ENCODE measurements around the gene DHRSX.
"Not testable (repeated sequence)": the region's sequence is repeated elsewhere in the genome, so short reads cannot be mapped to it uniquely, and the experiment has no call there.

DHRSX gene

GRCh38 chrX:2492531-2493218 is 8.1 kb downstream of the DHRSX start:
- no peaks in the 10 kb centered on the region for H3K27me3 Mint-ChIP-seq

GRCh38 chrX:2490634-2491033 is 10.1 kb downstream of the DHRSX start:
- Mint-ChIP-seq H3K4me1 (ENCODE audit: low read depth) (no peaks in the 10 kb centered on the region), H3K27ac (no peak overlapping the region), H3K9me3 (ENCODE audit: low read depth) (no peaks in the 10 kb centered on the region), H3K36me3 (peaks cover 5% of the 10 kb centered on the region), H3K4me3 (no peak overlapping the region), H3K27me3 (no peaks in the 10 kb centered on the region)

More at GRCh38 chrX:2492531-2493218, 8.1 kb downstream of the DHRSX start:
- no peak overlapping the region for H3K4me3 Mint-ChIP-seq
- H3K4me1 Mint-ChIP-seq (ENCODE audit: low read depth) = peaks cover 7% of the 10 kb centered on the region
- peaks cover 2% of the 10 kb centered on the region for H3K36me3 Mint-ChIP-seq
- no peak overlapping the region for H3K27ac Mint-ChIP-seq
- no peaks in the 10 kb centered on the region for H3K9me3 Mint-ChIP-seq (ENCODE audit: low read depth)

DNA sequence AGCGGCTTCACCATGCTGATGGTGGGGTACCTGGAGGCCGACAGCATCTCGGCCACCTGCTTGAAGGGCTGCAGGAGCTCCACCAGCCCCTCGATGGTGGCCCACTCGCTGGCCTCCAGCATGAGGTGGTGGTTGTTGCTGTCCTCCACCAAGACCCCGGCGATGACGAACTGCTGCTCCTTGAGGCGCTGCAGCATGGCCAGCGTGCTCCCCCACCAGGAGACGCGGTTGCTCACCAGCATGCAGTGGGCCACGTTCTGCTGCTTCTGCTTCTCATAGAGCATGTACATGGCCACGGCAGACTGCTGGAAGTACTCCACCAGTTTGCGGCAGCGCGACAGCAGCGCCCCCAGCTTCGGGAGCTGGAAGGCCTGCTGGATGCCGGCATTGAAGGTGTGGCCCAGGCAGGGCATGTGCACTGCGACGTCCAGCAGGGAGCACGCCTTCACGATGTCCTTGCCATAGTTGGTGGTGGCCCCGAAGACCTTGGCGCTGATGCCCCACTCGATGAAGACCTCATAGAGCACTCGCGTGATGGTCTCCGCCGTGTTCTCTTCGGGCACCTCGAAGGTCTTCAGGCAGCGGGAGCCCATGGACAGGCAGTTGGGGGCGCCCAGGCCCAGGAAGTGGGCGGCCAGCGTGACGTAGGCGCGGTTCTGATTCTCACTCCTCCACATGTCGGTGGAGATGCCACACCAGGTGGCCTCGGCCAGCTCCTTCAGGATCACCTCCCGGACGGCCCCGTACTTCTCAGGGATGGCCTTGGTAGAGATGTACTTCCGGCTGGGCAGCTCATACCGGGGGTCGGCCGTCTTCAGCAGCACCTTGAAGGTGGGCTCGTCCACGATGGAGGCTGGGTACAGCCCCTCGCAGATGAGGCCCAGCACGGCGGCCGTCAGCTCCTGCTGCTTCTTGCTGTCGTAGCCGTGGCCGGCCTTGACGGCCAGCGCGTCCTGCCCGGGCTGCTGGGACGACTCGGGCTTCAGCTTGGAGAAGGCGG is 11.0 kb downstream of the DHRSX start:
- Mint-ChIP-seq H3K4me1 (ENCODE audit: low read depth) (no peaks in the 10 kb centered on the region), H3K27ac (no peak overlapping the region), H3K4me3 (no peak overlapping the region), H3K9me3 (ENCODE audit: low read depth) (no peaks in the 10 kb centered on the region), H3K27me3 (no peaks in the 10 kb centered on the region), H3K36me3 (peaks cover 5% of the 10 kb centered on the region)

- Mint-ChIP-seq H3K4me1 (ENCODE audit: low read depth) (no peaks in the 10 kb centered on the region), H3K27me3 (no peaks in the 10 kb centered on the region), H3K27ac (no peak overlapping the region), H3K4me3 (no peak overlapping the region), H3K9me3 (ENCODE audit: low read depth) (no peaks in the 10 kb centered on the region), H3K36me3 (peaks cover 5% of the 10 kb centered on the region)
These were observed 12.0 kb downstream of the DHRSX start for GRCh38 chrX:2488621-2489285.

GRCh38 chrX:2487366-2487765 is 13.4 kb downstream of the DHRSX start:
- no peaks in the 10 kb centered on the region for H3K4me1 Mint-ChIP-seq (ENCODE audit: low read depth)
- H3K4me3 Mint-ChIP-seq = no peak overlapping the region
- H3K36me3 Mint-ChIP-seq = peaks cover 5% of the 10 kb centered on the region
- H3K9me3 Mint-ChIP-seq (ENCODE audit: low read depth) = no peaks in the 10 kb centered on the region
- no peaks in the 10 kb centered on the region for H3K27me3 Mint-ChIP-seq
- H3K27ac Mint-ChIP-seq = no peak overlapping the region

DNA sequence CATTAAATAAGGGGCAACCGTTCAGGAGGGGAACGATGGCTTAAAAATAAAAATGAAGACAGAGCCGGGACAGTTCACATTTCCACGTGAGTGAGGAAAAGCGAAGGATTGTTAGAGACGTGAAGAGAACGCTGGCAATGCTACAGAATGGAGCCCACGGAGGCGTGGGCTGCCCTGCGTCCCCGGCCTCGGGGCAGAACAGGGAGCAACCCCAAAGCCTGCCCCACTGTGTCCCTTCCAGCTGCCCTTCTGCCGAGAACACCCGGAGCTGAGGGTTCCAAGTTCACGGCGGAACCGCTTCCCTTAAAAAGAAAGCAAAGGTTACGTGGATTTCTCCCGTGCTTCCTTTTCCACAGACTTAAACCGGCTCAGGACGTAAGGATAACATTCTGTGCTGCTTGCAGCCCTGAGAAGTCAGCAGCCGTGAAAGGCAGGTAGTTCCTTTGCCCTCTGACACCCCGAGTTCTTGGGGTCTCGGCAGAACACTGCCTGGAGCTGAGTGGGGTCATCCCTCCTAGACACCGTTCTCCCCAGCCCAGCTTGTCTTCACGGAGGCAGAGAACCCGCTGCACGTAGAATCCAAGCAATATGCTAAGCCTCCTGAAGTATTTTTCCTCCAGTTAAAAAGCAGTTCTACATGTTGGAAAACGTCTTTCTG is 14.2 kb downstream of the DHRSX start:
- Mint-ChIP-seq H3K27me3 (no peaks in the 10 kb centered on the region), H3K4me1 (ENCODE audit: low read depth) (no peaks in the 10 kb centered on the region), H3K9me3 (ENCODE audit: low read depth) (no peaks in the 10 kb centered on the region), H3K36me3 (peaks cover 5% of the 10 kb centered on the region), H3K27ac (no peak overlapping the region), H3K4me3 (no peak overlapping the region)

DNA sequence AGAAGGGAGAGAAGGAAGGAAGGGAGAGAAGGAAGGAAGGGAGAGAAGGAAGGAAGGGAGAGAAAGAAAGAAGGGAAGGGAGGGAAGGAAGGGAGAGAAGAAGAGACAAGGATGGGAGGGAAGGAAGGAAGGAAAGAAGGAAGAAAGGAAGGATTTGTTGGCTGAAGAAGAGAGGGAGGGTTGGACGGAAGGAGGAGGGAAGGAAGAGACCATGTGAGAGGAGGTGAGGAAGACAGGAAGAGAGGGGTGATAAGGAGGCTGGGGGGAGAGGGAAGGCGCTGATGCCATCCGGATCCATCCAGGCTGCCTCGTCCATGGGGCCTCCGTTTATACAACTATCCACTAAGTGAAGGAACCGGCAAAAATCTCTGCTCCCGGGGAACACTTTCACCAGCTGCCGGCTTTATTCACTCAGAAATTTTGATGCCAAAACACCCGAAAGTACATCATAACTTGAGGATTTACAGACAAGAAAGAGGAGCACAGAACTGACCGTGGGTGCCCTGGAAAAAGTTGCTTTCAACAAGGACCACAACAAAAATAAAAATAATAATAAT is 14.9 kb downstream of the DHRSX start:
- Mint-ChIP-seq H3K4me3 (no peak overlapping the region), H3K4me1 (ENCODE audit: low read depth) (no peaks in the 10 kb centered on the region), H3K9me3 (ENCODE audit: low read depth) (no peaks in the 10 kb centered on the region), H3K36me3 (peaks cover 5% of the 10 kb centered on the region), H3K27ac (no peak overlapping the region), H3K27me3 (no peaks in the 10 kb centered on the region)

DNA sequence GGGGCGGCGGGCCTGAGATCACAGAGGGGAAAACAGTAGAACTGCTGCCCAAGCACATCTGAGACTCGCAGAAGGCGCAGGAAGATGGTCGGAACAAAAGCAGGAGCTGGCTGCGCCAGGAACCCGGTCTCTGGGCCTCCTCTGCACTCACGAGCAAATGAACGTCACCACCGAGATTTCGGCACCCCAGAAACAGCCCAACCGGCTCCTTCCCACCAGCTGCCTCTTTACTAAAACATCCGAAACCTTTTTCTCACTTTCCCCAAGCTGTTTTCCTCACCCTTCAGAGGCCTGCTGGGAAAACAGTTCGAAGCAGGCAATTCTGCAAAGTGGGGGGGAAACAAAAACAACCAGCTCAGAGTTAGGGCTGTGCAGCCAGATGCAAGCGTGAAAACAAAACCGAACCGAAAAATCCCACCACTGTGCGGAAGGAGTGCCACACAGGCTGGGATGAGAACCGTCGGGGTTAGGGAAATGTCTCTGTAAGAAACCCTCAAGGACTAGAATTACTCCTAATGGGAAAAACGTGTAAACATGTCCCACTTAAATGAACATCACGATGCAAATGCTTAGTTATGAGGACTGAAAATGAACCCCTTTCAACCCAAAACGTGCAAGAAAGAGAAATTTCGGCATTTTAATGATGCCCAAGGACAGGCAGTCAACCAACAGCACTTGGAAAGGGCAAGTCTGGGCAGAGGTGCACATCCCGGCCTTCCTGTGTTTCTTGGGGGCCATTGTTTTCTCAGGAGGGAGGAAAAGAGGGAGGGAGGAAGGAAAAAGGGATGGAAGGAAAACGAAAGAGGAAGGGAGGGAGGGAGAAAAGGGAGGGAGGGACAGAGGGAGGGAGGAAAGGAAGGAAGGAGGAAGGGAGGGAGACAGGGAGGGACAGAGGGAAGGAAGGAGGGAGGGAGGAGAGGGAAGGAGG is 15.8 kb downstream of the DHRSX start:
- Mint-ChIP-seq H3K27me3 (no peaks in the 10 kb centered on the region), H3K4me3 (no peak overlapping the region), H3K27ac (no peak overlapping the region), H3K9me3 (ENCODE audit: low read depth) (peaks cover 2% of the 10 kb centered on the region), H3K4me1 (ENCODE audit: low read depth) (no peaks in the 10 kb centered on the region), H3K36me3 (peaks cover 8% of the 10 kb centered on the region)

DNA sequence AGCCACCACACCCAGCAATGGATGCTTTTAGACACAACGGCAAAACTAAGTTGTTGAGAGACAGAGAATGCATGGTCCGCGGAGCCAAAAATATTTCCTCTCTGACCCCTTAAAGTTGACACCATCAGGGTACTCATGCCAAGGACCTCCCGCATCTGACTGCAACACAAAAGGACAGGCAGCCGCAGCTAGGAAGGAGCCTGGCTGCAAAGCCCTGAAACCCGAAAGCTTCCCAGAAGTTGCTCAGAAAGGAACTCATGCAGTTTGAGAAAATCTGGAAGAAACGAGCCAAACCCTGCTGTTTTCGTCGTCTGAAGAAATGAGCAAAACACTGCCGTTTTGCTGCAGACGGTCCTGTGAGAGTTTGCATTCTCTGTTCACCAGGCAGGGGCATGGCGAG is 16.5 kb downstream of the DHRSX start:
- H3K36me3 Mint-ChIP-seq = peaks cover 12% of the 10 kb centered on the region
- H3K27me3 Mint-ChIP-seq = no peaks in the 10 kb centered on the region
- no peak overlapping the region for H3K4me3 Mint-ChIP-seq
- H3K9me3 Mint-ChIP-seq (ENCODE audit: low read depth) = peaks cover 3% of the 10 kb centered on the region
- H3K27ac Mint-ChIP-seq = no peak overlapping the region
- H3K4me1 Mint-ChIP-seq (ENCODE audit: low read depth) = no peaks in the 10 kb centered on the region

- no peaks in the 10 kb centered on the region for H3K4me1 Mint-ChIP-seq (ENCODE audit: low read depth)
- H3K36me3 Mint-ChIP-seq = peaks cover 12% of the 10 kb centered on the region
- H3K4me3 Mint-ChIP-seq = no peak overlapping the region
- H3K27ac Mint-ChIP-seq = no peak overlapping the region
- H3K9me3 Mint-ChIP-seq (ENCODE audit: low read depth) = peaks cover 3% of the 10 kb centered on the region
- H3K27me3 Mint-ChIP-seq = no peaks in the 10 kb centered on the region
These were observed 17.2 kb downstream of the DHRSX start for GRCh38 chrX:2483398-2484060.

GRCh38 chrX:2481597-2481996 is 19.2 kb downstream of the DHRSX start:
- H3K4me3 Mint-ChIP-seq; H3K4me1 Mint-ChIP-seq (ENCODE audit: low read depth); H3K27me3 Mint-ChIP-seq; H3K36me3 Mint-ChIP-seq; H3K27ac Mint-ChIP-seq; H3K9me3 Mint-ChIP-seq (ENCODE audit: low read depth): not testable (repeated sequence)

DNA sequence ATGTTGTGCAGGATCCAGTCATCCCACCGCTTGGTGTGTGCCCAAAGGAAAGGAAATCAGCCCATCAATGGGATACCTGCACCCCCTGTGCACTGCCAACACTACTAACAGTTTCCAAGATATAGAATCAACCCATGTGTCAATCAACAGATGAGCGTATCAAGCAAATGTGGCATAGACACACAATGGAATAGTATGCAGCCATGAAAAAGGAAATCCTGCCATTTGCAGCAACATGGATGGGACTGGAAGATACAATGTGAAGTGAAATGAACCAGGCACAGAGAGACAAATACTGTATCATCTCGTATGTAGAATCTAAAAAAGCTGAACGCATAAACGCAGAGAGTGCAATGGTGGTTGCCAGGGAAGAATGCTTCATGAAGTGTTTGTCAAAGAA is 20.8 kb downstream of the DHRSX start:
- H3K4me1 Mint-ChIP-seq (ENCODE audit: low read depth); H3K27me3 Mint-ChIP-seq; H3K9me3 Mint-ChIP-seq (ENCODE audit: low read depth); H3K4me3 Mint-ChIP-seq; H3K36me3 Mint-ChIP-seq; H3K27ac Mint-ChIP-seq: not testable (repeated sequence)

- Mint-ChIP-seq H3K4me3 (no peak overlapping the region), H3K36me3 (peaks cover 9% of the 10 kb centered on the region), H3K27ac (no peak overlapping the region), H3K9me3 (ENCODE audit: low read depth) (peaks cover 3% of the 10 kb centered on the region), H3K27me3 (no peaks in the 10 kb centered on the region), H3K4me1 (ENCODE audit: low read depth) (peaks cover 5% of the 10 kb centered on the region)
These were observed 21.4 kb downstream of the DHRSX start for GRCh38 chrX:2479420-2479780.
